ENCODE measurements around the gene PKNOX2.

DNA sequence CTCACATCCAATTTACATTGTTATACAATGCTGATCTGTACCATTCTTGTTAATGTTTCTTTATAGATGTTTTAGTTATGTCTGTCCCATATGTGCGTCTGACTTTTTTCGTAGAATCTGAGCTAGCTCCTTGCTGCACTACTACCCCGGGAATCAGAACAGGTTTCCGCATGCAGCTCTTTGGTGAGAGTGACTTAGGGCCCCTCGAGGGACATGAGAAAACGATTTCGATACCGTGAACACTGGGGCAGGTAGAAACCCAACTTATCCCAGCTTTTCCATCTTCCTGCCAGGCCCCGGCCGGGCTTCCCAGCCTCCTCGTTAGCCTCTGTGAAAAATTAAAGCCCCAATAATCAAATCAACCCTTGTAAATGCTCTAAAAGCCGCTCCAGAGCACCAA is 23.4 kb upstream of the PKNOX2 start:
- no peak for TF ChIP-seq CTCF (IDR thresholded peaks at IDR 0.05; ENCODE audit: borderline replicate concordance, extremely low read depth, low read length, poor library complexity, severe bottlenecking)
- TF ChIP-seq EZH2 (IDR thresholded peaks at IDR 0.05; ENCODE audit: borderline replicate concordance, low read depth, low read length, severe bottlenecking), result no peak
